ENCODE results near the gene PRIM2.
"Not testable (repeated sequence)": the region's sequence is repeated elsewhere in the genome, so short reads cannot be mapped to it uniquely, and the experiment has no call there.

PRIM2 gene

GRCh38 chr6:57505251-57505650 is 187.8 kb downstream of the PRIM2 start:
- DNase-seq (ENCODE audit: low read depth): not testable (repeated sequence)

DNA sequence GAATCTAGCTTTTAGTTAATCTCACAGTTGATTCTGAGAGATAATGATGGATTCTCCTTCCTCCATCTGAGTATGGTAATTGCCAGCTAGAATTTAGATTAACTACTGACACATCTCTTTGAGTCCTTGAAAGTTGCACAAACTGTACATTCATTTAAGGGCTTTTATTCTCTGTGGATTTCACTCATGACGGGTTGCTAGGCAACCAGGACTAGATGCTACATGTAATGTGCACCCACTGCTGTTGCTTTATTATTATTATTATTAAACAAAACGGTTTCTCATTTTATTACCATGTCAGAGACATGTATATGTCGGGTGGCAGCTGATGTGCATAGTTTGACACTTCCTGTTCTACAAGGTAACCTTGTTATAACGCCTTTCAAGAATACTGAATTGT is 193.0 kb downstream of the PRIM2 start:
- DNase-seq (ENCODE audit: low read depth): not testable (repeated sequence)

DNA sequence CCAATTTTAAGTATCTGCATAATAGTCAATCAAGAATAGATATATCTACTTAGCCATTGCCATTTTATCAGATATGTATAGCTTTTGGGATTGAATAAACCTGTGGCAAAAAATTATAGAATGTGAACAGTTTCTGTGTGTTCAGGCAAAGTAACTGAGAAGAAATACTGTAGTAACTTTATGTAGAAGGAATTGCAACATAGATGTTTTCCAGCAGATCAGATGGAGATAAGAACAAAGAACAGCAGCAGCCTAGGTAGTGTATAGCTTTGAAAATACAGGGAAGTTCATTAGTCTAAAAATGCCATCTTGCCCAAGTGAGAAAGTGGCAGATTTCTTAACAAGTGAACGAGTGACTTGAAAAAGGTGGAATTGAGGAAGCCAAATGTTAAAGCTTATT is 197.7 kb downstream of the PRIM2 start:
- not testable (repeated sequence) for DNase-seq (ENCODE audit: low read depth)

- not testable (repeated sequence) for DNase-seq (ENCODE audit: low read depth)
These were observed 198.4 kb downstream of the PRIM2 start for GRCh38 chr6:57515845-57516244.

DNA sequence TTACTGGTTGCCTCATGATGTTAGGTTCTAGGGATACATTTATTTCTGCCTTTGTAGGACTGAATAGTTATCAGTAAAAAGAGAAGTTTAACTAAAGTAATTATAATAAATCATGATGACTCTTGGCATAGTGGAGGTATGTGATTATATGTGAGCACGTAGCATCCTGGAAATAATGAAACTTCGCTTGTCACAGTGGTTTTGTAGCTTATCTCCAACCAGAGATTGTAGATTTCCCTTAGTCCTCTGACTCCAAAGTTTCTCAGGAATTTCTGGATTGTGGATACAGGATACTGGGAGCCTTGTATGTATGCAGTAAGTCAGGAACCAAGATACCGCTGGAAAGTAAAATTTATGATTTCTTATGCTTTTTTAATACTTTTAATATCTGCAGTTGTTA is 199.3 kb downstream of the PRIM2 start:
- DNase-seq (ENCODE audit: low read depth): not testable (repeated sequence)

- not testable (repeated sequence) for DNase-seq (ENCODE audit: low read depth)
These were observed 201.8 kb downstream of the PRIM2 start for GRCh38 chr6:57519198-57519597.

GRCh38 chr6:57521085-57521484 is 203.7 kb downstream of the PRIM2 start:
- DNase-seq (ENCODE audit: low read depth): not testable (repeated sequence)

GRCh38 chr6:57523221-57523620 is 205.8 kb downstream of the PRIM2 start:
- not testable (repeated sequence) for DNase-seq (ENCODE audit: low read depth)

DNA sequence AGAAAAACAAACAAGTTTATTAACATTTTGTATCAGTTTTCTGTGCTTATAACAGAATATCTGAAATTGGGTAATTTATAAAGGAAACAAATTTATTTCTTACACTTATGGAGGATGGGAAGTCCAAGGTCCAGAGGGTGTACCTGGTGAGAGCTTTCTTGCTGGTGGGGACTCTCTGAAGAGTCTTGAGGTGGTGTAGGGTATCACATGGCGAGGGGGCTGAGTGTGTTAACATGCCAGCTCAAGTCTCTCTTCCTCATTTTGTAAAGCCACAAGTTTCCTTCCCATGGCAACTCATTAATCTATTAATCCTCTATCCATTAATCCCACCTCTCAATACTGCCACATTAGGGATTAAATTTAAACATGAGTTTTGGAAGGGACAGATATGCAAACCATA is 212.3 kb downstream of the PRIM2 start:
- not testable (repeated sequence) for DNase-seq (ENCODE audit: low read depth)

GRCh38 chr6:57532660-57533059 is 215.2 kb downstream of the PRIM2 start:
- DNase-seq (ENCODE audit: low read depth): not testable (repeated sequence)

- DNase-seq (ENCODE audit: low read depth): not testable (repeated sequence)
These were observed 217.7 kb downstream of the PRIM2 start for GRCh38 chr6:57535121-57535520.

- peak; percentile 59 for DNase-seq (ENCODE audit: low read depth)
These were observed 218.6 kb downstream of the PRIM2 start for GRCh38 chr6:57535994-57536393.

DNA sequence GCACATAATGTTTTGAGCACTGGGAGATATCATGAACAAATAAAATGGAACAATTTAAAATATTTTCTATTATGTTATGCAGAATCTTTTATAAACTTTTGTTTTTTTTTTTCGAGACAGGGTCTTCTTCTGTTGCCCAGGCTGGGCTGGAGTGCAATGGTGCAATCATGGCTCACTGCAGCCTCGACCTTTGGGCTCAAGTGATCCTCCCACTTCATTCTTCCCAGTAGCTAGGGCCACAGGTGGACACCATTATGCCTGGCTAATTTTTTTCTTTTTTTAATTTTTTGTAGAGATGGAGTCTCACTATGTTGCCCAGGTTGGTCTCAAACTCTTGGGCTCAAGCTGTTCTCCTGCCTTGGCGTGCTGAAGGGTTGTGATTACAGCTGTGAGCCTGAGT is 220.5 kb downstream of the PRIM2 start:
- DNase-seq (ENCODE audit: low read depth): not testable (repeated sequence)

DNA sequence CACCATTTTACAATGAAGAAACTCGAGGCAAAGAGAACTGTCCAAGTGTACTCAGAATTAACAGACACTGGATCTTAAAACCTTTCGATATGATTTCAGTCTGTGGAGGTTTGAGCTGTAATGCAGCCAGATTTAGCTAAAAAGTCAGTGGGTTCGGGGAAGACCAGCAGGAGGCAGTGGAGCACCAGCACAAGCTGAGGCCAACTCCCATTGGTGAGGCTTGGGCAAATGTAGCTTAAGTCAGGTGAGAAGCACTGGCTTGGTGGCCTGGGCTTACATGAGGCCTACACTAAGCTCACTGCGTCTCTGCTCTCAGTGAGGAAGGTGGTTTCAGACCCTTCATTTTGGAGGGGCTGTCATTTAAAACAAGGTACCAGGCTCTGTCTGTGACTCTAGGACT is 234.5 kb downstream of the PRIM2 start:
- DNase-seq (ENCODE audit: low read depth): not testable (repeated sequence)

DNA sequence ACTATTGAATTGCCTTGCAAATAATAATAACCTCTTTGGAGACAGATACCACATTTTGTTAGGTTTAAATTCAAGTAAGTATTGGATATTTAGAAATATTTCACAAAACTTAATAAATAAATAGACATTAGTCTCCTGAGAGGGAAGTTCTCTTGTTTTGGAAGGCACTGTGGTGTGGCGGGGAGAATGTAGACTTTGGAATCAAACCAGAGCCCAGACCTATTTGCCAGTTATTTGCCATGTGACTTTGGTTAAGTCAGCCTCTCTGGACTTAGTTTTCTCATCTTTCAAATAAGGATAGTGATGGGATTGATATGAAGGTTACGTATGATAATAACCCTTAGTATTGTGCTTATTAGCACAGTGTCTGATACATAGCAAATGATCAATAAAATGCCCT is 240.4 kb downstream of the PRIM2 start:
- not testable (repeated sequence) for DNase-seq (ENCODE audit: low read depth)

DNA sequence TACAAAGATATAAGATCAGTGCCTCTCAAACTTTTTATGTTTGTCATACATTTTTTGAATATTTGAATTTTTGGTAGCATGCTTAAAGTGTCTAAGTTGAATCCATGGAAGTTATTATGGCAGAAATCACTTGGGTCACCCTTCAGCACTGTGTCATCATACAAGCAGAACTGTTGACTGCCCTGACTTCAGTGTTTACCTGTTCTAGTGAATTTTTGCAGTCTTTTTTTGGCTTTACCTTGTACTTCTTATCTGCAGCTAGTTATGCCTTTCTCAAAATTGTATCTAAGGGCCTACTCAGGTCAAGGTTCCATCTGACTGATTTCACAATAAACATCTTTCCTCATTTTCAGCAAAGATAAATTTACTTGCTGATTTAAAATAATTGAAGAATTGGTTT is 241.7 kb downstream of the PRIM2 start:
- DNase-seq (ENCODE audit: low read depth): not testable (repeated sequence)

DNA sequence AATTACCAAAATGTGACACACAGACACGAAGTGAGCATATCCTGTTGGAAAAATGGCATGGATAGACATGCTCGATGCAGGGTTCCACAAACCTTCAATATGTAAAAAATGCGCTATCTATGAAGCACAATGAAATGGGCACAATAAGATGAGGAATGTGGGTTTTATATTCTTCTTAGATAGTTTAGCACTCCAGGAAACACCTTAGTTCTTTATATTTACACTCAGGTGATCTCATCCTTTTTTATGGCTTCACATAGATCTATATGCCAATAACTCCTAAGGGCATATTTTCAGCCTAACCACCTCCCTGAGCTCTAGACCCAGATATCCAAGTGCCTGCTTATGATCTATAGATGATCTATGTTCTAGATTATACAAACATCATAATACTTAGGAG is 244.8 kb downstream of the PRIM2 start:
- DNase-seq (ENCODE audit: low read depth): not testable (repeated sequence)

GRCh38 chr6:57572119-57572518 is 254.7 kb downstream of the PRIM2 start:
- DNase-seq (ENCODE audit: low read depth): not testable (repeated sequence)

- DNase-seq (ENCODE audit: low read depth): not testable (repeated sequence)
These were observed 255.4 kb downstream of the PRIM2 start for GRCh38 chr6:57572844-57573243.

GRCh38 chr6:57577023-57577422 is 259.6 kb downstream of the PRIM2 start:
- not testable (repeated sequence) for DNase-seq (ENCODE audit: low read depth)

- DNase-seq (ENCODE audit: low read depth): peak; percentile 1
These were observed 262.1 kb downstream of the PRIM2 start for GRCh38 chr6:57579489-57579888.

DNA sequence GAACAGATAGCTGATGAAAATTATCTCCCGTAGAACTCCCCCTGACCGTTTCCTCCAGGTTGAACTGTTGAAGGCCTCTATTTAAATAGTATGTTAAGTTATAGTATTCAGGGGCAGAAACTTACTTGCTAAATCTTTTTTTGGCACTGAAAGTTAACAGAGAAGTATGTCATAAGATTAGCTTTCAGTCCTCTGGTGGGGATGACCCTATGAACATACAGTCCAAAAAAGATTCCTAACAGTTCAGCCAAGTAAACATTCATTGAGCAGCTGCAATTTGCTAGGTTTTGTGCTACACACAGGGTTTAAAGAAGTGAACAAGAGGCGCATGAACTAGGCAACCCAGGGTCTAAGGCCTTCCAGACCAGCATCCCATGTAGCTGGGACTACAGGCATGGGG is 264.2 kb downstream of the PRIM2 start:
- not testable (repeated sequence) for DNase-seq (ENCODE audit: low read depth)

DNA sequence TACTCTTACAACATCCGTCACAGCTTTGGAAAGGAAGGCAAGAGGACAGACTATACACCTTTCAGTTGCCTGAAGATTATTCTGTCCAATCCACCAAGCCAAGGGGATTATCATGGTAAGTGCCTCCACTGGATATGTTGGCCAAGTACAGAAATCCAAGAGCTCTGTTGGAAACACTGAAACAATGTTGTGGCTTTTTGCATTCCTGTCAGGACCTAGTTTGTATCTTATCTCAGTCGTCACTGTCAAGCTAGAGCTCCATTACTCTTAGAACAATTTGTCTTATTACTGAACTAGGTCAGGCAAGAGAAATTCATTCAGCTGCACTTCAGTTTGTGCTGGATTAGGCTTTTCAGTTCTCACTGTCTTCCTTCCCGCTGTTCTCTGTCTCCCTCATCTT is 283.7 kb downstream of the PRIM2 start:
- DNase-seq (ENCODE audit: low read depth): not testable (repeated sequence)

- not testable (repeated sequence) for DNase-seq (ENCODE audit: low read depth)
These were observed 287.9 kb downstream of the PRIM2 start for GRCh38 chr6:57605303-57605702.

GRCh38 chr6:57606331-57606730 is 288.9 kb downstream of the PRIM2 start:
- DNase-seq (ENCODE audit: low read depth): not testable (repeated sequence)
